Gastroesophageal sphincter (tissue), 4 donors: ENCODE results near the gene KLHDC4. TPM values are rescaled to one million over a fixed set of nuclear protein-coding genes. Genes with fewer than 3 reads are reported as not detected.

Experiments
- ATAC-seq: fragments of 150-250 bp; one replicate; pipeline ENCODE4 v1.9.1; 2016; ENCODE audit warnings: mild to moderate bottlenecking, moderate library complexity
- H3K27ac ChIP-seq, 4 donors: fragments of 200-600 bp; sonication (generic) in 3 of 4; 1 replicate in 3 of 4; 2 replicates in 1 of 4; pipeline ENCODE4 v1.5.1; 2016 to 2019
- H3K27me3 ChIP-seq: fragments of 200-600 bp; sonication (generic); one replicate; pipeline ENCODE4 v1.5.1; 2019
- H3K36me3 ChIP-seq, 2 donors: fragments of 200-600 bp; sonication (generic); one replicate each; pipeline ENCODE4 v1.5.1; 2019; ENCODE audit warnings: control low read depth in 1 of 2
- H3K4me1 ChIP-seq, 3 donors: fragments of 200-600 bp; sonication (generic); 1 replicate in 2 of 3; 2 replicates in 1 of 3; pipeline ENCODE4 v1.5.1; 2016 to 2019; ENCODE audit warnings: control low read depth in 2 of 3
- H3K4me3 ChIP-seq, 2 donors: fragments of 200-600 bp; sonication (generic); one replicate each; pipeline ENCODE4 v1.5.1; 2019; ENCODE audit warnings: mild to moderate bottlenecking in 1 of 2, moderate library complexity in 1 of 2
- H3K9me3 ChIP-seq, 3 donors: fragments of 200-600 bp; sonication (generic); one replicate each; pipeline ENCODE4 v1.5.1; 2017 to 2019; ENCODE audit warnings: control low read depth in 2 of 3
- EP300 ChIP-seq: sonication (generic); formaldehyde crosslinking; IDR thresholded peaks from one replicate; pipeline ENCODE4 v1.6.1; 2017; ENCODE audit warnings: antibody characterized with exemption, mild to moderate bottlenecking
- POLR2A ChIP-seq, 2 donors: fragments of 450-650 bp; IDR thresholded peaks; one replicate each; pipeline ENCODE4 v1.6.1; 2017; ENCODE audit warnings: antibody characterized with exemption in 2 of 2, mild to moderate bottlenecking in 2 of 2, moderate library complexity in 1 of 2
- POLR2AphosphoS5 ChIP-seq: sonication (generic); formaldehyde crosslinking; IDR thresholded peaks from one replicate; pipeline ENCODE4 v1.6.1; 2017; ENCODE audit warnings: antibody characterized with exemption
- WGBS, 2 donors: methylation state at CpG; one replicate each; pipeline ENCODE4 v1.1.5; 2018; ENCODE audit warnings: low coverage in 1 of 2; 5-methylcytosine and 5-hydroxymethylcytosine counted together
- total RNA-seq, 4 donors: library from RNA; depleted of rRNA; stranded (reverse); fragments of >200 nt; gene quantifications; one replicate each; pipeline ENCODE4 v1.1.0, GENCODE V29; 2016
- TF ChIP-seq, protein P1 (sequence below), 4 experiments: fragments of 200-600 bp in 2 of 4; fragments of 450-650 bp in 2 of 4; sonication (generic) in 1 of 4; IDR thresholded peaks; one replicate each; pipeline ENCODE4 v1.5.1; 2017 to 2019; ENCODE audit warnings: antibody characterized with exemption in 4 of 4, mild to moderate bottlenecking in 2 of 4, moderate library complexity in 2 of 4

The KLHDC4 gene
- total RNA-seq, 4 donors from 2014 or later, result 9.8 to 33.8 (median 24.4) TPM

DNA sequence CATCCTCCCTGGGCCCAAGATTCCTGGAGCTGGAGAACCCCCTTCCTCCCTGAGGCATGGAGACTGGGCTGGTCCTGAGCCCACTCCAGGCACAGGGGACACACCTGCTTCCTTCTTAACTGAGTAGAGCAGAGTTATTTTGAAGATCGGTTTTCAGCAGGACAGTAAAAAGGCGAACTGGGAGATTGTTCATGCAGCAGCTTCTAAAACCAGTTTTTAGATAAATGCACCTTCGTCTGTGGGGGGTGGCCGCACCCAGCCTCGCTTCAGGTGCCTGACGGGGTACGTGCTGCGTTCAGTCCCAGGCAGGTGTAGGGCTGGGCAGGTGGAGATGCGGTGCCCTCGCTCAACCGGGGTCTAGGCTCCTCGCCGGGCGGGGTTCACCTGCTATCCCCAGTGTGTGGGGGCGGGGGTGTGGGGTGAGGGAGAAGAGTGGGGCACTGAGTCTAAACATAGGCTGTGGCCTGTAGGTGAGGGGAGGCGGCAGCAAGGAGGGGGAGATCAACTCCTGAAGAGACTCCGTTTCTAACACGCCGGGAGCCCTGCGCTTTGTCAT is 94.0 kb downstream of the KLHDC4 start:
- no peaks in the 10 kb centered on the region for H3K9me3 ChIP-seq
- H3K4me3 ChIP-seq, result no peak overlapping the region
- 60% methylated on average over 7 of the region's 20 CpGs; no CpG with 5 or more reads in 1 of the 2 donors for WGBS, 2 donors
- peaks cover 45% of the 10 kb centered on the region for H3K27me3 ChIP-seq
- TF ChIP-seq, protein P1, sequence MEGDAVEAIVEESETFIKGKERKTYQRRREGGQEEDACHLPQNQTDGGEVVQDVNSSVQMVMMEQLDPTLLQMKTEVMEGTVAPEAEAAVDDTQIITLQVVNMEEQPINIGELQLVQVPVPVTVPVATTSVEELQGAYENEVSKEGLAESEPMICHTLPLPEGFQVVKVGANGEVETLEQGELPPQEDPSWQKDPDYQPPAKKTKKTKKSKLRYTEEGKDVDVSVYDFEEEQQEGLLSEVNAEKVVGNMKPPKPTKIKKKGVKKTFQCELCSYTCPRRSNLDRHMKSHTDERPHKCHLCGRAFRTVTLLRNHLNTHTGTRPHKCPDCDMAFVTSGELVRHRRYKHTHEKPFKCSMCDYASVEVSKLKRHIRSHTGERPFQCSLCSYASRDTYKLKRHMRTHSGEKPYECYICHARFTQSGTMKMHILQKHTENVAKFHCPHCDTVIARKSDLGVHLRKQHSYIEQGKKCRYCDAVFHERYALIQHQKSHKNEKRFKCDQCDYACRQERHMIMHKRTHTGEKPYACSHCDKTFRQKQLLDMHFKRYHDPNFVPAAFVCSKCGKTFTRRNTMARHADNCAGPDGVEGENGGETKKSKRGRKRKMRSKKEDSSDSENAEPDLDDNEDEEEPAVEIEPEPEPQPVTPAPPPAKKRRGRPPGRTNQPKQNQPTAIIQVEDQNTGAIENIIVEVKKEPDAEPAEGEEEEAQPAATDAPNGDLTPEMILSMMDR (IDR thresholded peaks at IDR 0.05), result no peak
- H3K27ac ChIP-seq, result no peak overlapping the region
- no peaks in the 10 kb centered on the region for H3K36me3 ChIP-seq
- ATAC-seq, result no peak
- no peaks in the 10 kb centered on the region for H3K4me1 ChIP-seq

- Histone ChIP-seq H3K9me3 (no peaks in the 10 kb centered on the region), H3K4me3 (no peak overlapping the region), H3K27me3 (peaks cover 50% of the 10 kb centered on the region), H3K36me3 (no peaks in the 10 kb centered on the region), H3K4me1 (no peaks in the 10 kb centered on the region), H3K27ac (no peak overlapping the region)
- no peak for TF ChIP-seq EP300
- TF ChIP-seq POLR2A (IDR thresholded peaks at IDR 0.05), result no peak
- TF ChIP-seq, protein P1 (IDR thresholded peaks at IDR 0.05), result no peak
- no peak for TF ChIP-seq POLR2AphosphoS5
- no peak for ATAC-seq
- no CpG with 5 or more reads among the region's 13 CpGs for WGBS, 2 donors
These were observed 94.6 kb downstream of the KLHDC4 start for GRCh38 chr16:87671221-87671620.

DNA sequence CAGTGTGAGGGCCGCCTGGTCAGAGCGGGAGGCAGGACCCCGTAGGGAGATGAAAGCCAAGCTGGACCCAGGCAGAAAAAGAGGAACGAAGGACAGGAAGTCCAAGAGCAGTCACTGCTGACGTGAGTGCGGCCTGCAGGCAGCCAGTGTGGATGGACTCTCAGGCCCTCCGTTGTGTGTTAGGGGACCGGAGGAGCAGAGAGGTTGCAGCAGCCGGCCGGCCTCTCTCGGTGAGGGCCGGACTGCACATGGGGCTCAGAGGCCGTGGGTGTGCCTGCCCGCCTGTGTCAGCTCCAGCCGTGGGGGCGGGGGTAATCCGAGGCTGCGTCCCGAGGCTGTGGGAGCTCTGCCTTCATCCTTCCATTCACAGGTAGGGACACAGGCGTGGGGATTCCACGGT is 96.1 kb downstream of the KLHDC4 start:
- ATAC-seq, result no peak
- Histone ChIP-seq H3K9me3 (no peaks in the 10 kb centered on the region), H3K27ac (no peak overlapping the region), H3K36me3 (no peaks in the 10 kb centered on the region), H3K4me3 (no peak overlapping the region), H3K27me3 (peaks cover 65% of the 10 kb centered on the region), H3K4me1 (no peaks in the 10 kb centered on the region)
- no CpG with 5 or more reads among the region's 21 CpGs for WGBS, 2 donors
- TF ChIP-seq, protein P1 (IDR thresholded peaks at IDR 0.05), result no peak
- TF ChIP-seq POLR2A (IDR thresholded peaks at IDR 0.05) (no peak), POLR2AphosphoS5 (no peak), EP300 (no peak)

DNA sequence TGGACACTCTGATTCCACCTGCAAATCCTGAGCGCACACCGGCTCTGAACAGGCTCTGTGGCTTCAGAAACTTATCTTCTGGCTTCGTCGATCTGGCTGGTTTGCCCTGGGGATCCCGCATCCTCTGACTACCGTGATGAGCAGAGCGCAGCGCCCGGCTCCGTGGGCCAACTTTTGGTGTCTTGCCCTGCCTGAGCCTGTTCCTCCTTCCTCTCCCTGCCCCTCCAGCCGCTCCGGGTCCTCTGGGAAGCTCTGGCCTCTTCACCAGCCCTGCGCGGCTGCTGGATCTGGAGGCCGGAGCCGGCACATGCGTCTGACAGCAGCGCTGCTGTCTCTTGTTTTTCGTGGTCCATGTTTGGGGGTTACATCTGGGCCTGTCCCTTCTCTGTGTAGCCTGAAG is 97.8 kb downstream of the KLHDC4 start:
- Histone ChIP-seq H3K36me3 (no peaks in the 10 kb centered on the region), H3K27me3 (peaks cover 77% of the 10 kb centered on the region), H3K4me1 (no peaks in the 10 kb centered on the region), H3K9me3 (no peaks in the 10 kb centered on the region), H3K4me3 (no peak overlapping the region), H3K27ac (no peak overlapping the region)
- TF ChIP-seq POLR2A (IDR thresholded peaks at IDR 0.05), result no peak
- TF ChIP-seq POLR2AphosphoS5, result no peak
- TF ChIP-seq EP300, result no peak
- TF ChIP-seq, protein P1 (IDR thresholded peaks at IDR 0.05), result no peak
- WGBS, 2 donors, result 89% methylated on average over 15 of the region's 19 CpGs; no CpG with 5 or more reads in 1 of the 2 donors
- no peak for ATAC-seq

GRCh38 chr16:87667443-87667842 is 98.3 kb downstream of the KLHDC4 start:
- H3K27me3 ChIP-seq, result peaks cover 82% of the 10 kb centered on the region
- H3K4me1 ChIP-seq, result no peaks in the 10 kb centered on the region
- TF ChIP-seq, protein P1 (IDR thresholded peaks at IDR 0.05), result no peak
- TF ChIP-seq POLR2A (IDR thresholded peaks at IDR 0.05), result no peak
- TF ChIP-seq EP300, result no peak
- no peak for TF ChIP-seq POLR2AphosphoS5
- no peaks in the 10 kb centered on the region for H3K36me3 ChIP-seq
- no peaks in the 10 kb centered on the region for H3K9me3 ChIP-seq
- ATAC-seq, result no peak
- H3K27ac ChIP-seq, result no peak overlapping the region
- WGBS, 2 donors, result 13 to 88% methylated on average over 1 to 3 of the region's 7 CpGs
- H3K4me3 ChIP-seq, result no peak overlapping the region
